Cardiac muscle cell (in vitro differentiated cells and primary cell): Measurements from ENCODE around the gene STARD13. TPM values are rescaled to one million over a fixed set of nuclear protein-coding genes. Genes with fewer than 3 reads are reported as not detected.
A peak's percentile ranks its signal among the peaks of the same experiment; 100 is the strongest.

Experiments
- DNase-seq, 2 donors: peaks; one replicate each; pipeline versions ENCODE4 v3.0.0 to v3.0.0-alpha.2; 2010 to 2017; ENCODE audit warnings: low read depth in 1 of 2, low spot score in 1 of 2
- H3K27ac ChIP-seq: fragments of 200-600 bp; sonication (generic); 2 replicates; pipeline ENCODE4 v1.5.1; 2016
- H3K27me3 ChIP-seq: fragments of 200-600 bp; sonication (generic); 2 replicates; pipeline ENCODE4 v1.6.0; 2016; ENCODE audit warnings: control low read depth
- H3K36me3 ChIP-seq: fragments of 200-600 bp; sonication (generic); 2 replicates; pipeline ENCODE4 v1.5.1; 2016; ENCODE audit warnings: control low read depth
- H3K4me1 ChIP-seq: fragments of 200-600 bp; sonication (generic); 2 replicates; pipeline ENCODE4 v1.8.1; 2017; ENCODE audit warnings: low read depth, mild to moderate bottlenecking, mixed run types
- H3K4me3 ChIP-seq: fragments of 200-600 bp; sonication (generic); 2 replicates; pipeline ENCODE4 v1.5.1; 2016; ENCODE audit warnings: mild to moderate bottlenecking
- H3K9me3 ChIP-seq: fragments of 200-600 bp; sonication (generic); 2 replicates; pipeline ENCODE4 v1.5.1; 2017; ENCODE audit warnings: low read depth, mild to moderate bottlenecking, control low read depth
- CTCF ChIP-seq: IDR thresholded peaks from 2 replicates; pipeline ENCODE4 v1.5.1; 2012; ENCODE audit warnings: low read depth, mild to moderate bottlenecking, low read length
- polyA plus RNA-seq: library from polyadenylated mRNA; unstranded; fragments of >200 nt; fragmentation: Nextera tagmentation; extraction: Ambion mirVana; gene quantifications from 2 replicates; pipeline ENCODE4 v1.2.1, GENCODE V29; 2016
- total RNA-seq: library from RNA; depleted of rRNA; stranded (reverse); fragments of >200 nt; gene quantifications from 2 replicates; pipeline ENCODE4 v1.2.3, GENCODE V29; 2016

Gene STARD13
- total and polyA plus RNA-seq, 2 experiments from 2014 or later = 16.5 to 23.5 TPM

DNA sequence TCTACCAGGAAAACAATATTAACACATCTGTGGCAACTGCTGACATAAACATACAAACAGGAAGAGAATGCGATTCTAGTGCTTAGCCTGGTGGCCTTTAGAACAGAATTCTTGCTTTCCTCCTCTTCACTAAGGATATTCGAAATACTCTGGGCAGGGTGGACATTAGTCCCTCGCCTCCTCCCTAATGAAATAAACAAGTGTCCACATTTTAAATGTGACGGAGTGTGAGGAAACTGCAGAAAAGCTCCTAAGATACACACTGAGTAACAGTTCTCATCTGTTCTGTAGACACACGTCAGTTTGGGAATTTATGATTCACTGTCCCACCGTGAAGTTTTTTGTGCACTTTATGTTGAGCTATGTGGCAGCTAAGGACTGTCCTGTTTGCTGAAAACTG is 639 bp downstream of the STARD13 start:
- Histone ChIP-seq H3K27ac (peak overlapping the region; percentile 88), H3K4me3 (peak overlapping the region; percentile 49), H3K9me3 (no peaks in the 10 kb centered on the region), H3K4me1 (peaks cover 23% of the 10 kb centered on the region), H3K27me3 (no peaks in the 10 kb centered on the region), H3K36me3 (no peaks in the 10 kb centered on the region)
- DNase-seq = peak in 1 of 2 donors; percentile 39
- no peak for TF ChIP-seq CTCF

GRCh38 chr13:33284031-33284430 is 1.5 kb downstream of the STARD13 start:
- peak overlapping the region; percentile 49 for H3K4me3 ChIP-seq
- peaks cover 23% of the 10 kb centered on the region for H3K4me1 ChIP-seq
- H3K36me3 ChIP-seq = no peaks in the 10 kb centered on the region
- TF ChIP-seq CTCF = no peak
- H3K27me3 ChIP-seq = no peaks in the 10 kb centered on the region
- peak in 1 of 2 donors; percentile 48 for DNase-seq
- H3K27ac ChIP-seq = no peak overlapping the region
- H3K9me3 ChIP-seq = no peaks in the 10 kb centered on the region

GRCh38 chr13:33283195-33283911 is 2.2 kb downstream of the STARD13 start:
- no peak for TF ChIP-seq CTCF
- Histone ChIP-seq H3K4me3 (peak overlapping the region; percentile 49), H3K36me3 (no peaks in the 10 kb centered on the region), H3K9me3 (no peaks in the 10 kb centered on the region), H3K27ac (no peak overlapping the region), H3K27me3 (no peaks in the 10 kb centered on the region), H3K4me1 (peaks cover 23% of the 10 kb centered on the region)
- no peak for DNase-seq

DNA sequence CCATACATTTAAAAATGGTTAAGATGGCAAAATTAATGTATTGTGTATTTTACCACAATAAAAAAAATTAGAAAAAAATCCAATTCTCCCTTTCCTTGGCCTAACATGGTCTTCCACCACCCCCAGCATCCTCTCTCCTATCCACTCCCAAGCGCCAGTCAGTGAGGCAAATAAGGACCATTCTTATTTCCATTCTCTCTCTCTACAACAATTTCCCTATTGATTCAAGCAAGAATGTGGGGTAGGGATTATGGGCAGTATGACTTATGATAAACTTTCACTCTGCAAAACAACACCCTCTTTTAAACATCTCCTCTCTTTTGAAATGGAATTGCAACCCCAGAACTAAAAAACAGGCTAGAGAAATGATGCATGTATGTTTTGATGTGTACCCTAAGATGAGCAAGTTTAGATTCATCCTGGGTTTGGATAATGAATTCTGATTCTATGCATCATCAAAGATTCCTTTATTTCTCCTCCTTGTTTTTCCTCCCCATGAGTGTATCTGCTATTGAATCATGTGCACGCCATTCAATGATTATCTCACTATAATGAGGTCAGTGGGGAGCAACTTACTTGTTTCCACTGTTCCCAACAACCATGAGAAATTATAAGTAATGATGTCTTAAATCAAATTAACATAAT is 3.5 kb downstream of the STARD13 start:
- no peaks in the 10 kb centered on the region for H3K36me3 ChIP-seq
- no peak for DNase-seq
- H3K27me3 ChIP-seq = no peaks in the 10 kb centered on the region
- no peak overlapping the region for H3K4me3 ChIP-seq
- H3K27ac ChIP-seq = no peak overlapping the region
- H3K9me3 ChIP-seq = no peaks in the 10 kb centered on the region
- no peak for TF ChIP-seq CTCF
- H3K4me1 ChIP-seq = peaks cover 23% of the 10 kb centered on the region

GRCh38 chr13:33280923-33281322 is 4.6 kb downstream of the STARD13 start:
- no peaks in the 10 kb centered on the region for H3K36me3 ChIP-seq
- no peak for TF ChIP-seq CTCF
- H3K4me1 ChIP-seq = peaks cover 15% of the 10 kb centered on the region
- no peaks in the 10 kb centered on the region for H3K27me3 ChIP-seq
- no peak overlapping the region for H3K27ac ChIP-seq
- no peak for DNase-seq
- H3K9me3 ChIP-seq = no peaks in the 10 kb centered on the region
- no peak overlapping the region for H3K4me3 ChIP-seq
